GM18867 (cell line): ENCODE measurements around the gene PAM16.
A peak's percentile ranks its signal among the peaks of the same experiment; 100 is the strongest.
"Not testable (repeated sequence)": the region's sequence is repeated elsewhere in the genome, so short reads cannot be mapped to it uniquely, and the experiment has no call there.

Experiments used
- ATAC-seq: cut with Tn5 transposase; IDR thresholded peaks from one replicate; pipeline ENCODE4 v1.9.1; 2021; ENCODE audit warnings: mild to moderate bottlenecking, moderate library complexity; ENCODE audit not compliant: unreplicated experiment

The PAM16 gene

GRCh38 chr16:4350787-4351659, at the start of gene PAM16:
PAM16 (minus strand) TSS chr16:4351321; CDS start chr16:4351234, 87 bp downstream.
- peak; percentile 81 for ATAC-seq

DNA sequence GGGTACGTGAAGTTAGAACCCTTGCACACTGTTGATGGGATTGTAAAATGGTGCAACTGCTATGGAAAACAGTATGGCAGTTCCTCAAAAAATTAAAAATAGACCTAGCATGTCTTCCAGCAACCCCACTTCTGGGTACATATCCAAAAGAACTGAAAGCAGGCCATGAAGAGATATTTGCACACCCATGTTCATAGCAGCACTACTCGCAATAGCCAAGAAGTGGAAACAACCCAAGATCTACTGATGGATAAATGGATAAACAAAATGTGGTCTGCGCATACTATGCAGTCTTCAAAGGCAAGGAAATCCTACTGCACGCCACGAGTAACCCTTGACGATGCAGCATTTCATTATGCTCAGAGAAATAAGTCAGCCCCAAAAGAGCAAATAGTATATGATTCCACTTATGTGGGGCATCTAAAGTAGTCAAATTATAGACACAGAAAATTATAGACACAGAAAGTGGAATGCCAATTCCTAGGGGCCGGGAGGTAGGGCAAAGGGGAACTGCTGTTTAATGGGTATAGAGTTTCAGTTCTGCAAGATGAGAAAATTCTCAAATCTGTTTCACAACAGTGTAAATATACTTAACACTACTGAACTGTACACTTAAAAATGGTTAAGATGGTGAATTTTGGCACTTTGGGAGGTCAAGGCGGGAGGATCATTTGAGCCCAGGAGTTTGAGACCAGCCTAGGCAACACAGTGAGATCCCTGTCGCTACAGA, 48.0 kb upstream of the PAM16 start:
- ATAC-seq: no peak

- no peak for ATAC-seq
Measured at GRCh38 chr16:4395055-4395726, 44.1 kb upstream of the PAM16 start.

- not testable (repeated sequence) for ATAC-seq
Measured at GRCh38 chr16:4393850-4394249, 42.7 kb upstream of the PAM16 start.

DNA sequence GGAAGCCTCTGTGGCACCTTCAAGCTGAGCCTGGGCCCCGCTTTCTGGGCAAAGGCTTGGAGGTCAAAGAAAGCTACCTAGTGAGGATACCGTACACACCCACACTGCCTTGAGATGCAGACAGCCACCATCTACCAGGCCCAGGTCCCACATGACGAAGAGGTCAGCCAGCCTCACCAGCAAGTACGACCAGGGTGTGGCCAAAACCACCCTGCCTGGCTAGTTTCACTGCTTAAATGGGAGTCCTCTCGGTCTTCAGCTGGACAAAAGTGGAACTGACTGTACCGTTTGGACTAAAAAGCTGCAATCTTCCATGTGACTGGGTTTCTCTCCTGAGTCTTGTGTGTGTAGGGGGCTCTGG, 42.1 kb upstream of the PAM16 start:
- no peak for ATAC-seq

- no peak for ATAC-seq
Measured at GRCh38 chr16:4392382-4393239, 41.5 kb upstream of the PAM16 start.

- no peak for ATAC-seq
Measured at GRCh38 chr16:4391631-4392381, 40.7 kb upstream of the PAM16 start.

DNA sequence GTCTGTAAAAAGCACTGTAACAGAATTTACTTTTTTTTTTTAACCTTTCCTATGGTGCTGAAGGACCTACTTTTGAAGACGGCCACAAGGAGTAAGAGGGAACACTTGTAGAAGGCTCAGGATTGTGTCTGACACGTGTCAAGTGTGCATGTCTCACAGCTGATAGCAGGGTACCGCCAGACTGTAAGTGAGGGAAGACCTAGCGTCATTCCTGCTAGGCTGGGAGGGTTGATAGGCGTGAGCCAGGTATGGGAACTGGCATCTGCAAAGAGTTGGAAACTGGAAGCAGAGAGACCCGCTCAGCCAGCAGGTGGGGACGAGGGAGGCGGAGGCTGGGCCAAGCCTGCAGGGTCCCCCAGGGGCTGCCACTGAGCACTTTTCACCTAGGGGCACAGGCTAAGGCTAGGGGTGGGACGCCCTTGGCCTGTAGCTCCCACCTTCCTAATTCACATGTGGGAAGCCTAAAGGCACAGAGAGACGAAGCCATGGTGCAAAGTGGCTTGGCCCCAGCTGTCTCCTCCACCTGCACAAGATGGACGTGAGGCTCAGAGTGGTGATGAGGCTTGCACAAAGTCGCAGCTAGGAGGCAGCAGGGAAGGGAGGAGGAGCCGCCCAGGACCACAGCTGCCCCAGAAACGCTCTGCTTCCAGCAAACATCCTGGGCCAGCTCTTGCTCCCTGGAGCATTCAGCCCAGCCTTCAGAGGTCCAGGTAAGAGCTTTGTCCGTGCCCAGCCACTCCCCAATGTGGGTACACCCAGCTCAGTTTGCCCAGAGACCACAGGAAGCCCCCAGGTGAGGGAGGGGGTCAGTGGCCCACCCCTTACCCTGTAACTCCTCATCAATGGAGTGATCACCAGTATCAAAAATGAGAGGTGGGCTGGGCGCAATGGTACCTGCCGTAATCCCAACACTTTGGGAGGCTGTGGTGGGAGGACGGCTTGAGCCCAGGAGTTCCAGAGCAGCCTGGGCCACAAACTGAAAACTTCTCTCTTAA, 39.4 kb upstream of the PAM16 start:
- no peak for ATAC-seq

DNA sequence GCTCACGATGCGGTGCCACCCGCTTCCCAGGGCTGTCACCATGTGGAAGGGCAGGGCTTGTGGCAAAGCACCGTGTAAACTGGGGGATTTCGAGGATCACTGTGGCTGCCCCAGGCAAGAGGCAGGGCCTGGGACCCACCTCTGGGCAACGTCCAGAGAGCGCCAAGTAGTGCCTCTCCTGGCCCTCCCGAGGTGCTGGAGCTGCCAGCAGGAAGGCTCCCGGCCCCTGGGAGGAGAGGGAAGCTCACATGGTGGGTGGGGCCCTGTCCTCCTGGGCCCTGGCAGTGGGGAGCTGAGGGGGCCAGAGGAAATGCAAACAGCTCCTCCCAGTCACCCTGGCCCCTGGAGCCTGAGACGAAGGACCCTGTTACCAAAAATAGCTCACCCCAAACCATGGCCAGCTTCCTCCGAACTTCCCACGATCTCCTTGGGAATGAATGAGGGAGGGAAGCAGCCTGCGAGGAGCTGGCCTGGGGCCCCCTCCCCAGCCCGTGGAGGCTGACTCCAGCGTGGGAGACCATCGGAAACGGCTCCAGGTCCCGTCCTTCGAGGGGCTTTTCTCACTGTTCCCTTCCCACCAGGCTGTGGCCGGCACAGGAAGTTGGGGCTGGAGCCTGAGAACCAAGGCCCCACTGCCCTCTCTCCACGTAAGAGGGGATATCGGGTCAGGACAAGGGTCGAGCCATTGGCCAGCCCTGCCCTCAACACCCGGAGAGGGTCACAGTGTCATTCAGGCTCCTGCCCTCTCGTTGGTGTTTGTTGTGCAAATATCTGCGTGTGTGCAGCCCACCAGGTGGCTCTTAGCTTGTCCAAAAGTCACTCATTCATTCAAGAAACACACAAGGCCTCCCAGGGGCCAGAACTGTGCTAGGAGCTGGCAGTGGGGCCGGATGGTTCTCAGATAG, 38.2 kb upstream of the PAM16 start:
- ATAC-seq: no peak

GRCh38 chr16:4388271-4389021, 37.3 kb upstream of the PAM16 start:
- no peak for ATAC-seq

GRCh38 chr16:4387781-4388180, 36.7 kb upstream of the PAM16 start:
- no peak for ATAC-seq

DNA sequence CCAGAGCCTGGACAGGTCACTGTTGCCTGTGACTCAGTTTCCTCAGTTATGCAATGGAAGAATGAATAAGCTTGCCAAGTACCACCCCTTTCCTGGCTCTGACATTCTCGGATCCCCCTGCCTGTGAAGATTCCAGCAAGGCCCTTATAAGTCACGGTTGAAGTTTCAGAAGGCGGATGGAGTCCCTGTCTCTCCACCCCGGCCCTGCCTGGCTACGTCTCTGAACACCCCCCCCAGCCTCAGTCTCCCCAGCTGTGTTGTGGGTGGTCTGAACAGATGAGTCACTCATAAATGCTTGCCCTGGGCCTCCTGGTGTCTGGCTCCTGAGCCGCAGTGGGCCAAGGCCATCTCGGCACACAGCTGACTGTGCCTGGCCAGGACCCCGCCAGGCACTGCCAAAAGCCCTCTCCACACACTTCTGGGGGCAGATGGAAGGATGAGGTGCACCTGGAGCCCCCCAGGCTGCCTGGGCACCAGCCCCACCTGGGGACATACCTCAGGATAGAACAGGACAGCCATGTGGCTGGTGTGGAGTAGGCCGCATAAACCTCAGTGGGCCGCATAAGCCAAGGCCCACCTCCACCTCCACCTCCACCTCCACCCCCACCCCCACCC, 35.9 kb upstream of the PAM16 start:
- no peak for ATAC-seq

- no peak for ATAC-seq
Measured at GRCh38 chr16:4386451-4386805, 35.3 kb upstream of the PAM16 start.

GRCh38 chr16:4385789-4386450, 34.8 kb upstream of the PAM16 start:
- ATAC-seq: no peak

DNA sequence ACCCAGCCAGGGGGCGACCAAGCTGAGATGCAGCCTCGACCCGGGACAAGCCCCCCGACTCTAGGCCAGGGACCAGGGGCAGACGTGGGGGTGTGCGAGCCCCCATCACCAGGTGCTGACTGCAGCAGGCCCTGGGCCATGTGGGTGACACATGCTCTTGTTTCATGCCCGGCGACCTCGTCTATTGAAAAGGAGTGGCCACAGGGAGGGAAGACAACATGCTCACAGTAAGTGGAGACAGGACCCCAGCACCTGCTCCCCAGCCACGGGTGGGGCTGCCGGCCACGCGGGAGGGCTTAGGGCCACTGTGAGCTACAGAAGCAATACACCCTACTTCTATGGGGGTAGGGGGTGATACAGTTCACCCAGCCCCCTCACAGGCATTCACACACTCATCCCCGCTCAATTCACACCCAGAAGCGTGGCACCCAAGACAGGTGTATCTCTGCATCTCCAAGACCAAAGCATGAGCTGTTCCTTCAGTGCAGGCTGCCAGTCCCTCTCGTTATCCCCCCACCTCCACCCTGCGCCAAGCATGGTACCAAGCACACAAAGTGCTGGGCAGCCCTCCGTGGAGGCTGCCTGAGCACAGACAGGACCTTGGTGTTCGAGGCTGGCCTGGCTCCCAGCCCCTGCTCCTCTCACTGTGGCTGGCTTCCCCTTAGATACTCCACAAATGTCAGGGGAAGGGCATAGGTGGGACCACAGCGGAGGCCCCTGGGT, 34.1 kb upstream of the PAM16 start:
- no peak for ATAC-seq
